HEK293 (cell line): Measurements from ENCODE around the gene DPYD.

Source experiments
- CTCF ChIA-PET: fragments of 350-600 bp; formaldehyde crosslinking; extraction: SDS; loops from one replicate; lab custom pipeline; 2021; ENCODE audit warnings: antibody characterized with exemption; lab: Yijun Ruan, JAX
- POLR2A ChIA-PET: fragments of 300-600 bp; formaldehyde crosslinking; extraction: SDS; loops from one replicate; lab custom pipeline; 2020; ENCODE audit warnings: antibody characterized with exemption, inconsistent platforms; lab: Yijun Ruan, JAX
- H3K27ac ChIP-seq: fragments of 200-500 bp; sonication (Bioruptor generic); 2 replicates; pipeline ENCODE4 v1.5.1; 2014; ENCODE audit warnings: low read depth, low read length, control low read depth, inconsistent platforms; ENCODE audit errors: extremely low read depth
- H3K36me3 ChIP-seq, 2 experiments: fragments of 200-500 bp in 1 of 2; sonication (Bioruptor generic) in 1 of 2; 1 replicate in 1 of 2; 2 replicates in 1 of 2; pipeline ENCODE4 v1.5.1; 2014 to 2017; ENCODE audit warnings: inconsistent platforms in 2 of 2, low read length in 2 of 2; ENCODE audit not compliant: control insufficient read depth in 2 of 2, insufficient read depth in 1 of 2
- H3K4me1 ChIP-seq: fragments of 200-500 bp; sonication (Bioruptor generic); 2 replicates; pipeline ENCODE4 v1.5.1; 2014; ENCODE audit warnings: mild to moderate bottlenecking, low read length, inconsistent platforms; ENCODE audit not compliant: control insufficient read depth, insufficient read depth
- H3K4me3 ChIP-seq: 2 replicates; pipeline ENCODE4 v1.5.1; 2011; ENCODE audit warnings: low read depth, mild to moderate bottlenecking, control low read depth, low read length, moderate library complexity
- H3K9me3 ChIP-seq: fragments of 200-500 bp; sonication (Bioruptor generic); 2 replicates; pipeline ENCODE4 v1.5.1; 2014; ENCODE audit warnings: low read depth, low read length, inconsistent platforms; ENCODE audit not compliant: control insufficient read depth, insufficient read depth
- BCL11B ChIP-seq: fragments of 450-650 bp; formaldehyde crosslinking; IDR thresholded peaks from 2 replicates; pipeline ENCODE4 v1.5.1; 2016; ENCODE audit warnings: low read depth, missing biosample characterization, missing genetic modification characterization
- SCRT1 ChIP-seq: fragments of 450-650 bp; formaldehyde crosslinking; IDR thresholded peaks from 2 replicates; pipeline ENCODE4 v1.5.1; 2016; ENCODE audit warnings: missing biosample characterization, missing genetic modification characterization, borderline replicate concordance
- ZEB2 ChIP-seq: fragments of 450-650 bp; formaldehyde crosslinking; IDR thresholded peaks from 2 replicates; pipeline ENCODE4 v1.5.1; 2016; ENCODE audit warnings: missing biosample characterization, missing genetic modification characterization
- ZNF211 ChIP-seq: fragments of 450-650 bp; formaldehyde crosslinking; IDR thresholded peaks from 2 replicates; pipeline ENCODE4 v1.5.1; 2016; ENCODE audit warnings: low read depth, missing biosample characterization, missing genetic modification characterization
- ZNF239 ChIP-seq: fragments of 450-650 bp; formaldehyde crosslinking; IDR thresholded peaks from 2 replicates; pipeline ENCODE4 v1.5.1; 2016; ENCODE audit warnings: missing biosample characterization, missing genetic modification characterization
- ZNF302 ChIP-seq: fragments of 450-650 bp; formaldehyde crosslinking; IDR thresholded peaks from 2 replicates; pipeline ENCODE4 v1.5.1; 2016; ENCODE audit warnings: missing biosample characterization, missing genetic modification characterization, low read depth
- ZNF335 ChIP-seq: fragments of 450-650 bp; formaldehyde crosslinking; conservative IDR thresholded peaks from 2 replicates; pipeline ENCODE4 v1.5.1; 2016; ENCODE audit warnings: missing biosample characterization, missing genetic modification characterization
- ZNF423 ChIP-seq: fragments of 450-650 bp; formaldehyde crosslinking; IDR thresholded peaks from 2 replicates; pipeline ENCODE4 v1.5.1; 2016; ENCODE audit warnings: missing biosample characterization, missing genetic modification characterization
- ZNF549 ChIP-seq: fragments of 450-650 bp; IDR thresholded peaks from 2 replicates; pipeline ENCODE4 v1.5.1; 2018; ENCODE audit warnings: missing biosample characterization, missing genetic modification characterization, mild to moderate bottlenecking, inconsistent platforms, moderate library complexity
- ZNF561 ChIP-seq: fragments of 450-650 bp; IDR thresholded peaks from 2 replicates; pipeline ENCODE4 v1.5.1; 2018; ENCODE audit warnings: missing biosample characterization, missing genetic modification characterization, borderline replicate concordance
- ZNF670 ChIP-seq: fragments of 450-650 bp; formaldehyde crosslinking; IDR thresholded peaks from 2 replicates; pipeline ENCODE4 v1.5.1; 2016; ENCODE audit warnings: missing biosample characterization, missing genetic modification characterization, low read depth
- ZSCAN16 ChIP-seq: fragments of 450-650 bp; formaldehyde crosslinking; IDR thresholded peaks from 2 replicates; pipeline ENCODE4 v1.5.1; 2016; ENCODE audit warnings: missing biosample characterization, missing genetic modification characterization
- TF ChIP-seq, protein P1 (sequence below): fragments of 450-650 bp; formaldehyde crosslinking; IDR thresholded peaks from 2 replicates; pipeline ENCODE4 v1.5.1; 2016; ENCODE audit warnings: missing biosample characterization, missing genetic modification characterization, borderline replicate concordance
- TF ChIP-seq, protein P2 (sequence below): fragments of 450-650 bp; formaldehyde crosslinking; IDR thresholded peaks from 2 replicates; pipeline ENCODE4 v1.5.1; 2016; ENCODE audit warnings: missing biosample characterization, missing genetic modification characterization
- TF ChIP-seq, protein P3 (sequence below): fragments of 450-650 bp; formaldehyde crosslinking; IDR thresholded peaks from 2 replicates; pipeline ENCODE4 v1.5.1; 2016; ENCODE audit warnings: missing biosample characterization, missing genetic modification characterization

DPYD gene

DNA sequence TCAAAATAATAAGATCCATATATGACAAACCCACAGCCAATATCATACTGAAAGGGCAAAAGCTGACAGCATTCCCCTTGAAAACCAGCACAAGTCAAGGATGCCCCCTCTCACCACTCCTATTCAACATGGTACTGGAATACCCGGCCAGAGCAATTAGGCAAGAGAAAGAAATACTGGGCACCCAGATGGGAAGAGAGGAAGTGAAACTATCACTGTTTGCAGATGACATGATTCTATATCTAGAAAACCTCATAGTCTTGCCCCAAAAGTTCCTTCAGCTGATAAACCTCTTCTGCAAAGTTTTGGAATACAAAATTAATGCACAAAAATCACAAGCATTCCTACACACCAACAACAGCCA, 756.6 kb downstream of the DPYD start:
- no peaks in the 10 kb centered on the region for H3K4me1 ChIP-seq
- POLR2A ChIA-PET = no interaction called here
- H3K9me3 ChIP-seq = no peaks in the 10 kb centered on the region
- TF ChIP-seq BCL11B (tag by site-specific recombination) (no peak), ZNF561 (tag by site-specific recombination) (no peak), ZSCAN16 (no peak), ZEB2 (tag by site-specific recombination) (no peak), ZNF239 (tag by site-specific recombination) (no peak), ZNF302 (tag by site-specific recombination) (no peak), ZNF549 (tag by site-specific recombination) (no peak), ZNF423 (tag by site-specific recombination) (no peak), ZNF670 (tag by site-specific recombination) (no peak), ZNF211 (tag by site-specific recombination) (no peak), SCRT1 (tag by site-specific recombination) (no peak), ZNF335 (no peak)
- TF ChIP-seq, protein P1, sequence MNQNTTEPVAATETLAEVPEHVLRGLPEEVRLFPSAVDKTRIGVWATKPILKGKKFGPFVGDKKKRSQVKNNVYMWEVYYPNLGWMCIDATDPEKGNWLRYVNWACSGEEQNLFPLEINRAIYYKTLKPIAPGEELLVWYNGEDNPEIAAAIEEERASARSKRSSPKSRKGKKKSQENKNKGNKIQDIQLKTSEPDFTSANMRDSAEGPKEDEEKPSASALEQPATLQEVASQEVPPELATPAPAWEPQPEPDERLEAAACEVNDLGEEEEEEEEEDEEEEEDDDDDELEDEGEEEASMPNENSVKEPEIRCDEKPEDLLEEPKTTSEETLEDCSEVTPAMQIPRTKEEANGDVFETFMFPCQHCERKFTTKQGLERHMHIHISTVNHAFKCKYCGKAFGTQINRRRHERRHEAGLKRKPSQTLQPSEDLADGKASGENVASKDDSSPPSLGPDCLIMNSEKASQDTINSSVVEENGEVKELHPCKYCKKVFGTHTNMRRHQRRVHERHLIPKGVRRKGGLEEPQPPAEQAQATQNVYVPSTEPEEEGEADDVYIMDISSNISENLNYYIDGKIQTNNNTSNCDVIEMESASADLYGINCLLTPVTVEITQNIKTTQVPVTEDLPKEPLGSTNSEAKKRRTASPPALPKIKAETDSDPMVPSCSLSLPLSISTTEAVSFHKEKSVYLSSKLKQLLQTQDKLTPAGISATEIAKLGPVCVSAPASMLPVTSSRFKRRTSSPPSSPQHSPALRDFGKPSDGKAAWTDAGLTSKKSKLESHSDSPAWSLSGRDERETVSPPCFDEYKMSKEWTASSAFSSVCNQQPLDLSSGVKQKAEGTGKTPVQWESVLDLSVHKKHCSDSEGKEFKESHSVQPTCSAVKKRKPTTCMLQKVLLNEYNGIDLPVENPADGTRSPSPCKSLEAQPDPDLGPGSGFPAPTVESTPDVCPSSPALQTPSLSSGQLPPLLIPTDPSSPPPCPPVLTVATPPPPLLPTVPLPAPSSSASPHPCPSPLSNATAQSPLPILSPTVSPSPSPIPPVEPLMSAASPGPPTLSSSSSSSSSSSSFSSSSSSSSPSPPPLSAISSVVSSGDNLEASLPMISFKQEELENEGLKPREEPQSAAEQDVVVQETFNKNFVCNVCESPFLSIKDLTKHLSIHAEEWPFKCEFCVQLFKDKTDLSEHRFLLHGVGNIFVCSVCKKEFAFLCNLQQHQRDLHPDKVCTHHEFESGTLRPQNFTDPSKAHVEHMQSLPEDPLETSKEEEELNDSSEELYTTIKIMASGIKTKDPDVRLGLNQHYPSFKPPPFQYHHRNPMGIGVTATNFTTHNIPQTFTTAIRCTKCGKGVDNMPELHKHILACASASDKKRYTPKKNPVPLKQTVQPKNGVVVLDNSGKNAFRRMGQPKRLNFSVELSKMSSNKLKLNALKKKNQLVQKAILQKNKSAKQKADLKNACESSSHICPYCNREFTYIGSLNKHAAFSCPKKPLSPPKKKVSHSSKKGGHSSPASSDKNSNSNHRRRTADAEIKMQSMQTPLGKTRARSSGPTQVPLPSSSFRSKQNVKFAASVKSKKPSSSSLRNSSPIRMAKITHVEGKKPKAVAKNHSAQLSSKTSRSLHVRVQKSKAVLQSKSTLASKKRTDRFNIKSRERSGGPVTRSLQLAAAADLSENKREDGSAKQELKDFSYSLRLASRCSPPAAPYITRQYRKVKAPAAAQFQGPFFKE (tag by site-specific recombination) = no peak
- TF ChIP-seq, protein P2, sequence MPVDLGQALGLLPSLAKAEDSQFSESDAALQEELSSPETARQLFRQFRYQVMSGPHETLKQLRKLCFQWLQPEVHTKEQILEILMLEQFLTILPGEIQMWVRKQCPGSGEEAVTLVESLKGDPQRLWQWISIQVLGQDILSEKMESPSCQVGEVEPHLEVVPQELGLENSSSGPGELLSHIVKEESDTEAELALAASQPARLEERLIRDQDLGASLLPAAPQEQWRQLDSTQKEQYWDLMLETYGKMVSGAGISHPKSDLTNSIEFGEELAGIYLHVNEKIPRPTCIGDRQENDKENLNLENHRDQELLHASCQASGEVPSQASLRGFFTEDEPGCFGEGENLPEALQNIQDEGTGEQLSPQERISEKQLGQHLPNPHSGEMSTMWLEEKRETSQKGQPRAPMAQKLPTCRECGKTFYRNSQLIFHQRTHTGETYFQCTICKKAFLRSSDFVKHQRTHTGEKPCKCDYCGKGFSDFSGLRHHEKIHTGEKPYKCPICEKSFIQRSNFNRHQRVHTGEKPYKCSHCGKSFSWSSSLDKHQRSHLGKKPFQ (tag by site-specific recombination) = no peak
- TF ChIP-seq, protein P3, sequence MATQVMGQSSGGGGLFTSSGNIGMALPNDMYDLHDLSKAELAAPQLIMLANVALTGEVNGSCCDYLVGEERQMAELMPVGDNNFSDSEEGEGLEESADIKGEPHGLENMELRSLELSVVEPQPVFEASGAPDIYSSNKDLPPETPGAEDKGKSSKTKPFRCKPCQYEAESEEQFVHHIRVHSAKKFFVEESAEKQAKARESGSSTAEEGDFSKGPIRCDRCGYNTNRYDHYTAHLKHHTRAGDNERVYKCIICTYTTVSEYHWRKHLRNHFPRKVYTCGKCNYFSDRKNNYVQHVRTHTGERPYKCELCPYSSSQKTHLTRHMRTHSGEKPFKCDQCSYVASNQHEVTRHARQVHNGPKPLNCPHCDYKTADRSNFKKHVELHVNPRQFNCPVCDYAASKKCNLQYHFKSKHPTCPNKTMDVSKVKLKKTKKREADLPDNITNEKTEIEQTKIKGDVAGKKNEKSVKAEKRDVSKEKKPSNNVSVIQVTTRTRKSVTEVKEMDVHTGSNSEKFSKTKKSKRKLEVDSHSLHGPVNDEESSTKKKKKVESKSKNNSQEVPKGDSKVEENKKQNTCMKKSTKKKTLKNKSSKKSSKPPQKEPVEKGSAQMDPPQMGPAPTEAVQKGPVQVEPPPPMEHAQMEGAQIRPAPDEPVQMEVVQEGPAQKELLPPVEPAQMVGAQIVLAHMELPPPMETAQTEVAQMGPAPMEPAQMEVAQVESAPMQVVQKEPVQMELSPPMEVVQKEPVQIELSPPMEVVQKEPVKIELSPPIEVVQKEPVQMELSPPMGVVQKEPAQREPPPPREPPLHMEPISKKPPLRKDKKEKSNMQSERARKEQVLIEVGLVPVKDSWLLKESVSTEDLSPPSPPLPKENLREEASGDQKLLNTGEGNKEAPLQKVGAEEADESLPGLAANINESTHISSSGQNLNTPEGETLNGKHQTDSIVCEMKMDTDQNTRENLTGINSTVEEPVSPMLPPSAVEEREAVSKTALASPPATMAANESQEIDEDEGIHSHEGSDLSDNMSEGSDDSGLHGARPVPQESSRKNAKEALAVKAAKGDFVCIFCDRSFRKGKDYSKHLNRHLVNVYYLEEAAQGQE (tag by site-specific recombination) = no peak
- H3K27ac ChIP-seq = no peak overlapping the region
- H3K36me3 ChIP-seq = no peaks in the 10 kb centered on the region
- CTCF ChIA-PET = no interaction called here
- H3K4me3 ChIP-seq = no peak overlapping the region
